ENCODE data around the gene ANKRD63. TPM values are rescaled to one million over a fixed set of nuclear protein-coding genes. Genes with fewer than 3 reads are reported as not detected.

ANKRD63 gene
- total and polyA plus RNA-seq, 9 of the 15 experiments (the other 6 are each of a cell fraction or from before 2014, with no cell fraction given), result 1.3 to 2.0 (median 1.8) TPM; not detected in 6

DNA sequence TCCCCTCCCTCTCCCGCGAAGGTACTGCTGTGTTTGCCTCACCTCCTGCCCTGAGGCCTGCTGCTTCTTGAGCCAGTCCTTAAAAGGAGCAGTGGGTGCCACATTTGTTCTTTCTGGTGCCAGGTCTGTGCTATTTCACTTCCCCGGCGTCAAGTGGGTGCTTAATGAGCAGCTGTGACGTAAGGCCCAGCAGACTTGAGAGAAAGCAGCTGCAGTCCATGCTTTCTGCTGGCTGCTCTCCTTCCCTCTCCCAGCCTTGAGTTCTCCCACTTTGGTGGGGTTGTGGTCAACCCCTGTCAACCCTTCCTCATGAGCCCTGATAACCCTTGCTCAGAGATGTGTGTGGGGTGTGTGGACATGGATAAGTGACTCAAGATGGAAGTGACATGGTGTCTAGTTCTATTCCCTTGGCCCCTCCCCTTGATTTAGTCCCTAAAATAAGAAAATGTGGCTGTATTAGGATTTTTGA, 47.5 kb upstream of the ANKRD63 start (continued):
- TF ChIP-seq, protein P1, sequence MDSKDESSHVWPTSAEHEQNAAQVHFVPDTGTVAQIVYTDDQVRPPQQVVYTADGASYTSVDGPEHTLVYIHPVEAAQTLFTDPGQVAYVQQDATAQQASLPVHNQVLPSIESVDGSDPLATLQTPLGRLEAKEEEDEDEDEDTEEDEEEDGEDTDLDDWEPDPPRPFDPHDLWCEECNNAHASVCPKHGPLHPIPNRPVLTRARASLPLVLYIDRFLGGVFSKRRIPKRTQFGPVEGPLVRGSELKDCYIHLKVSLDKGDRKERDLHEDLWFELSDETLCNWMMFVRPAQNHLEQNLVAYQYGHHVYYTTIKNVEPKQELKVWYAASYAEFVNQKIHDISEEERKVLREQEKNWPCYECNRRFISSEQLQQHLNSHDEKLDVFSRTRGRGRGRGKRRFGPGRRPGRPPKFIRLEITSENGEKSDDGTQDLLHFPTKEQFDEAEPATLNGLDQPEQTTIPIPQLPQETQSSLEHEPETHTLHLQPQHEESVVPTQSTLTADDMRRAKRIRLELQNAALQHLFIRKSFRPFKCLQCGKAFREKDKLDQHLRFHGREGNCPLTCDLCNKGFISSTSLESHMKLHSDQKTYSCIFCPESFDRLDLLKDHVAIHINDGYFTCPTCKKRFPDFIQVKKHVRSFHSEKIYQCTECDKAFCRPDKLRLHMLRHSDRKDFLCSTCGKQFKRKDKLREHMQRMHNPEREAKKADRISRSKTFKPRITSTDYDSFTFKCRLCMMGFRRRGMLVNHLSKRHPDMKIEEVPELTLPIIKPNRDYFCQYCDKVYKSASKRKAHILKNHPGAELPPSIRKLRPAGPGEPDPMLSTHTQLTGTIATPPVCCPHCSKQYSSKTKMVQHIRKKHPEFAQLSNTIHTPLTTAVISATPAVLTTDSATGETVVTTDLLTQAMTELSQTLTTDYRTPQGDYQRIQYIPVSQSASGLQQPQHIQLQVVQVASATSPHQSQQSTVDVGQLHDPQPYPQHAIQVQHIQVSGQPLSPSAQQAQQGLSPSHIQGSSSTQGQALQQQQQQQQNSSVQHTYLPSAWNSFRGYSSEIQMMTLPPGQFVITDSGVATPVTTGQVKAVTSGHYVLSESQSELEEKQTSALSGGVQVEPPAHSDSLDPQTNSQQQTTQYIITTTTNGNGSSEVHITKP (IDR thresholded peaks at IDR 0.05; ENCODE audit: partially characterized antibody), result peak; percentile 48

GRCh38 chr15:40329804-40330203, 46.9 kb upstream of the ANKRD63 start:
- DNase-seq (ENCODE audit: extremely low read depth in 1 of 4, low spot score in 3 of 4) (no peak), FAIRE-seq (no peak), ATAC-seq (no peak)
- intact Hi-C loops (cut with micrococcal nuclease), result no loop called here
- no peaks in the 10 kb centered on the region for H3K9me3 ChIP-seq (replicated peaks; ENCODE audit: control insufficient read depth, insufficient read depth, low read depth, low read length)
- in situ Hi-C loops (cut with MboI), result no loop called here
- H3K4me2 ChIP-seq (ENCODE audit: insufficient read depth, low read length), result peak overlapping the region; percentile 67; the same call in 1 of the 2 replicates
- H3K4me1 ChIP-seq (replicated peaks in 1 of 2; ENCODE audit: control insufficient read depth in 2 of 2, insufficient read depth in 2 of 2, low read length in 2 of 2), result peaks cover 47 to 82% of the 10 kb centered on the region in 2 experiments
- H3K27ac ChIP-seq (ENCODE audit: extremely low read depth, low read depth, low read length), result peak overlapping the region; percentile 65; the same call in 2 of the 3 replicates
- BruUV-seq (replicated peaks), result no TSS peak
- peaks cover 12% of the 10 kb centered on the region for H3K79me2 ChIP-seq (ENCODE audit: control insufficient read depth, insufficient read depth, low read length)
- WGBS (ENCODE audit: insufficient coverage, low coverage, missing lambda C conversion rate), result 77% methylated on average over 7 of the region's 7 CpGs
- H4K20me1 ChIP-seq (replicated peaks; ENCODE audit: control insufficient read depth, insufficient read depth, low read length), result no peaks in the 10 kb centered on the region; the same call in 1 of the 2 replicates
- no peaks in the 10 kb centered on the region for H3K27me3 ChIP-seq (ENCODE audit: control insufficient read depth in 2 of 2, insufficient read depth in 2 of 2, low read length in 2 of 2)
- H3K4me3 ChIP-seq, result no peak overlapping the region
- H3K9ac ChIP-seq (ENCODE audit: insufficient read depth in 1 of 2, low read depth in 2 of 2, low read length in 2 of 2), result peak overlapping the region in 1 of 2 experiments; percentile 34; a peak in 1 of 4 replicates
- ChIA-PET CTCF (ENCODE audit: low intra/inter-chr PET ratio) (no interaction called here), POLR2A (interaction anchor here (1.0 to 5.1 kb wide), 2 partner anchors 11 to 28 kb away, joined by 4 to 30 read pairs; partner anchors contain the start of genes CCDC9B and DISP2)
- H3K36me3 ChIP-seq (ENCODE audit: control insufficient read depth, insufficient read depth, low read length), result peaks cover 36% of the 10 kb centered on the region
- no peak overlapping the region for H2AFZ ChIP-seq (ENCODE audit: low read depth, low read length)
- no peaks in the 10 kb centered on the region for H3K9me1 ChIP-seq (ENCODE audit: control insufficient read depth, insufficient read depth, low read length)
- TF ChIP-seq TEAD1 (CRISPR knock-in tag; IDR thresholded peaks at IDR 0.05) (0 out of 4 replicates have a peak, but pooled peaks of 1 of the 2 experiments have one; percentile 36), TCF15 (CRISPR knock-in tag; IDR thresholded peaks at IDR 0.05) (no peak), RBM22 (IDR thresholded peaks at IDR 0.05; ENCODE audit: low read depth, low read length, poor library complexity, severe bottlenecking) (no peak), CTBP1 (IDR thresholded peaks at IDR 0.05; ENCODE audit: borderline replicate concordance) (no peak), ELF2 (CRISPR knock-in tag; IDR thresholded peaks at IDR 0.05) (no peak), SRSF9 (IDR thresholded peaks at IDR 0.05; ENCODE audit: borderline replicate concordance, low read depth, low read length) (no peak), DEAF1 (CRISPR knock-in tag; IDR thresholded peaks at IDR 0.05) (no peak)
- TF ChIP-seq, protein P2, sequence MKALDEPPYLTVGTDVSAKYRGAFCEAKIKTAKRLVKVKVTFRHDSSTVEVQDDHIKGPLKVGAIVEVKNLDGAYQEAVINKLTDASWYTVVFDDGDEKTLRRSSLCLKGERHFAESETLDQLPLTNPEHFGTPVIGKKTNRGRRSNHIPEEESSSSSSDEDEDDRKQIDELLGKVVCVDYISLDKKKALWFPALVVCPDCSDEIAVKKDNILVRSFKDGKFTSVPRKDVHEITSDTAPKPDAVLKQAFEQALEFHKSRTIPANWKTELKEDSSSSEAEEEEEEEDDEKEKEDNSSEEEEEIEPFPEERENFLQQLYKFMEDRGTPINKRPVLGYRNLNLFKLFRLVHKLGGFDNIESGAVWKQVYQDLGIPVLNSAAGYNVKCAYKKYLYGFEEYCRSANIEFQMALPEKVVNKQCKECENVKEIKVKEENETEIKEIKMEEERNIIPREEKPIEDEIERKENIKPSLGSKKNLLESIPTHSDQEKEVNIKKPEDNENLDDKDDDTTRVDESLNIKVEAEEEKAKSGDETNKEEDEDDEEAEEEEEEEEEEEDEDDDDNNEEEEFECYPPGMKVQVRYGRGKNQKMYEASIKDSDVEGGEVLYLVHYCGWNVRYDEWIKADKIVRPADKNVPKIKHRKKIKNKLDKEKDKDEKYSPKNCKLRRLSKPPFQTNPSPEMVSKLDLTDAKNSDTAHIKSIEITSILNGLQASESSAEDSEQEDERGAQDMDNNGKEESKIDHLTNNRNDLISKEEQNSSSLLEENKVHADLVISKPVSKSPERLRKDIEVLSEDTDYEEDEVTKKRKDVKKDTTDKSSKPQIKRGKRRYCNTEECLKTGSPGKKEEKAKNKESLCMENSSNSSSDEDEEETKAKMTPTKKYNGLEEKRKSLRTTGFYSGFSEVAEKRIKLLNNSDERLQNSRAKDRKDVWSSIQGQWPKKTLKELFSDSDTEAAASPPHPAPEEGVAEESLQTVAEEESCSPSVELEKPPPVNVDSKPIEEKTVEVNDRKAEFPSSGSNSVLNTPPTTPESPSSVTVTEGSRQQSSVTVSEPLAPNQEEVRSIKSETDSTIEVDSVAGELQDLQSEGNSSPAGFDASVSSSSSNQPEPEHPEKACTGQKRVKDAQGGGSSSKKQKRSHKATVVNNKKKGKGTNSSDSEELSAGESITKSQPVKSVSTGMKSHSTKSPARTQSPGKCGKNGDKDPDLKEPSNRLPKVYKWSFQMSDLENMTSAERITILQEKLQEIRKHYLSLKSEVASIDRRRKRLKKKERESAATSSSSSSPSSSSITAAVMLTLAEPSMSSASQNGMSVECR (CRISPR knock-in tag; IDR thresholded peaks at IDR 0.05), result peak; percentile 30; the same call in 1 of the 2 replicates

Data from K562 (cell line).